Heart right ventricle (tissue), 16 donors: Measurements from ENCODE around the gene OPN1MW. TPM values are rescaled to one million over a fixed set of nuclear protein-coding genes. Genes with fewer than 3 reads are reported as not detected.
A peak's percentile ranks its signal among the peaks of the same experiment; 100 is the strongest.
"Not testable (repeated sequence)": the region's sequence is repeated elsewhere in the genome, so short reads cannot be mapped to it uniquely, and the experiment has no call there.

Experiments used
- ATAC-seq, 8 donors: fragments of 200-7000 bp; cut with Tn5 transposase; one replicate each; pipeline ENCODE4 v1.9.1; 2020; ENCODE audit warnings: mild to moderate bottlenecking in 8 of 8, moderate library complexity in 8 of 8, moderate number of reproducible peaks in 1 of 8
- DNase-seq, 2 donors: peaks; one replicate each; pipeline ENCODE4 v3.0.0-alpha.2; 2020
- H3K27ac ChIP-seq, 10 donors: fragments of 200-600 bp; sonication (generic) in 2 of 10; one replicate each; pipeline versions ENCODE4 v1.5.0 to v1.8.0; 2020 to 2022; ENCODE audit warnings: mild to moderate bottlenecking in 3 of 10
- H3K27me3 ChIP-seq, 7 donors: fragments of 200-600 bp; one replicate each; pipeline ENCODE4 v1.8.0; 2021 to 2022; ENCODE audit warnings: mild to moderate bottlenecking in 2 of 7
- H3K36me3 ChIP-seq, 9 donors: fragments of 200-600 bp; sonication (generic) in 1 of 9; one replicate each; pipeline versions ENCODE4 v1.5.0 to v1.8.0; 2020 to 2022; ENCODE audit warnings: mild to moderate bottlenecking in 2 of 9
- H3K4me1 ChIP-seq, 9 donors: fragments of 200-600 bp; sonication (generic) in 1 of 9; one replicate each; pipeline versions ENCODE4 v1.5.0 to v1.8.0; 2020 to 2022; ENCODE audit warnings: mild to moderate bottlenecking in 4 of 9
- H3K4me3 ChIP-seq, 10 donors: fragments of 200-600 bp; sonication (generic) in 2 of 10; one replicate each; pipeline versions ENCODE4 v1.5.0 to v1.8.0; 2020 to 2022; ENCODE audit warnings: mild to moderate bottlenecking in 7 of 10, moderate library complexity in 2 of 10
- H3K9me3 ChIP-seq, 11 donors: fragments of 200-600 bp in 10 of 11; sonication (generic) in 2 of 11; one replicate each; pipeline versions ENCODE4 v1.5.0 to v1.8.0; 2013 to 2022; ENCODE audit warnings: mild to moderate bottlenecking in 2 of 11, control low read depth in 1 of 11, moderate library complexity in 1 of 11
- CTCF ChIP-seq, 9 donors: fragments of 200-600 bp; sonication (generic) in 2 of 9; IDR thresholded peaks; one replicate each; pipeline versions ENCODE4 v1.5.0 to v1.8.0; 2021 to 2022; ENCODE audit warnings: antibody characterized with exemption in 9 of 9, mild to moderate bottlenecking in 5 of 9, moderate library complexity in 1 of 9
- WGBS, 2 donors: extraction: QIAGEN DNeasy Blood & Tissue Kit; methylation state at CpG; one replicate each; pipeline ENCODE4 v1.1.7; 2013; ENCODE audit warnings: inconsistent platforms in 1 of 2; 5-methylcytosine and 5-hydroxymethylcytosine counted together
- intact Hi-C, 10 donors: fragments of 100-400 bp; cut with DNase I; formaldehyde crosslinking; loops; one replicate each; pipeline versions ENCODE4 v1.11.1 to v1.14.2; 2022
- long read RNA-seq, 3 donors: library from polyadenylated mRNA; unstranded; transcript quantifications; one replicate each; pipeline ENCODE4 v2.0.0, GENCODE V29; 2020 to 2021
- polyA plus RNA-seq, 2 donors: library from polyadenylated mRNA; stranded (reverse); fragments of 200-250 nt; gene quantifications; one replicate each; pipeline ENCODE4 v1.2.3, GENCODE V29; 2013
- total RNA-seq, 10 donors: library from RNA; stranded (reverse); fragmentation: NEBNext Ultra II Directional in 3 of 10; extraction: Animal tissue kit (Norgen Biotek cat#: 25700) in 3 of 10; gene quantifications; one replicate each; pipeline versions ENCODE4 v1.2.1 to v1.2.4, GENCODE V29; 2021 to 2023
- donor health status: Arrhythmogenic right ventricular cardiomyopathy.
- donor health status: ischemic (EF 13 %, LVEDD 7.1; RV severe dilation, severe dysfunction).
- donor health status: healthy with polysubstance abuse.
- donor health status: DM: no; HTN: yes; CAD: no.
- donor health status: DM: no; HTN: no; CAD: no.
- donor health status: ischemic (EF 25% LVEDD 6.9; RV normal size, moderate dysfunction).
- donor health status: ischemic (EF 25% LVEDD 5.7; RV mildly dilated, moderate dysfunction).
- donor health status: healthy.
- donor health status: DM: yes; HTN: yes; CAD: no.
- donor health status: Ischemic cardiomyopathy.
- donor health status: ischemic (EF 35%, LVEDD 5.7; RV mildly dilated, moderate dysfunction).
- donor health status: nonischemic (EF 11% LVEDD 7.7; RV severe dilation, severe dysfunction).
- donor health status: DM: yes; HTN: yes; CAD: no.
- donor health status: PGD.
- donor health status: ischemic (EF 29% LVEDD 5.4; RV normal size, mild dysfunction).
- donor health status: nonischemic (EF 23%, LVEDD 6.1; RV moderate dilation, normal function).

OPN1MW gene
- not detected for total RNA-seq
- not detected for polyA plus RNA-seq
- long read RNA-seq, donor 1 = 0 reads
- long read RNA-seq, donor 2 = 0 reads
- long read RNA-seq, donor 3 = 0 reads

- H3K4me3 ChIP-seq, H3K36me3 ChIP-seq, DNase-seq, H3K9me3 ChIP-seq, H3K4me1 ChIP-seq, H3K27ac ChIP-seq, ATAC-seq, H3K27me3 ChIP-seq, intact Hi-C loops: not testable (repeated sequence)
- no CpG with 5 or more reads among the region's 14 CpGs for WGBS, 2 donors
Measured at GRCh38 chrX:154182296-154182695, at the start of gene OPN1MW. Gene OPN1MW, plus strand, starts transcription at chrX:154182596. Its CDS starts 82 bp downstream, at chrX:154182678.

- DNase-seq (no peak), ATAC-seq (peak in 2 of 8 donors; percentile 7 to 40)
- peaks cover 0 to 19% (median 0%) of the 10 kb centered on the region in 9 donors for H3K4me1 ChIP-seq
- peaks cover 0 to 35% (median 0%) of the 10 kb centered on the region in 7 donors for H3K27me3 ChIP-seq
- H3K9me3 ChIP-seq = no peaks in the 10 kb centered on the region
- no peak overlapping the region for H3K4me3 ChIP-seq
- no peaks in the 10 kb centered on the region for H3K36me3 ChIP-seq
- TF ChIP-seq CTCF (IDR thresholded peaks at IDR 0.05) = no peak
- intact Hi-C loops = no loop called here
- peak overlapping the region in 6 of 10 donors; percentile 26 to 81 (median 62) for H3K27ac ChIP-seq
- WGBS, 2 donors = 46 to 58% methylated on average over 7 of the region's 7 CpGs
Measured at GRCh38 chrX:154135458-154136229, 46.8 kb upstream of the OPN1MW start.

GRCh38 chrX:154136627-154137161, 45.7 kb upstream of the OPN1MW start:
- Histone ChIP-seq H3K4me1 (peaks cover 0 to 19% (median 0%) of the 10 kb centered on the region in 9 donors), H3K27ac (peak overlapping the region in 7 of 10 donors; percentile 34 to 81 (median 60)), H3K4me3 (peak overlapping the region in 9 of 10 donors; percentile 22 to 54 (median 42)), H3K36me3 (no peaks in the 10 kb centered on the region), H3K27me3 (peaks cover 0 to 35% (median 0%) of the 10 kb centered on the region in 7 donors), H3K9me3 (no peaks in the 10 kb centered on the region)
- ATAC-seq = peak; percentile 82 to 94 (median 90)
- DNase-seq = peak; percentile 60 to 76
- peak; percentile 54 to 87 (median 78) for TF ChIP-seq CTCF (IDR thresholded peaks at IDR 0.05)
- intact Hi-C loops = no loop called here
- 1% methylated on average over 41 to 44 of the region's 44 CpGs for WGBS, 2 donors

- DNase-seq (no peak), ATAC-seq (no peak)
- H3K4me1 ChIP-seq = peaks cover 0 to 19% (median 0%) of the 10 kb centered on the region in 9 donors
- TF ChIP-seq CTCF (IDR thresholded peaks at IDR 0.05) = no peak
- H3K36me3 ChIP-seq = no peaks in the 10 kb centered on the region
- peaks cover 0 to 35% (median 0%) of the 10 kb centered on the region in 7 donors for H3K27me3 ChIP-seq
- 95 to 98% methylated on average over 10 of the region's 10 CpGs for WGBS, 2 donors
- no peak overlapping the region for H3K27ac ChIP-seq
- no peaks in the 10 kb centered on the region for H3K9me3 ChIP-seq
- intact Hi-C loops = no loop called here
- no peak overlapping the region for H3K4me3 ChIP-seq
Measured at GRCh38 chrX:154138857-154139256, 43.5 kb upstream of the OPN1MW start.
